H9 (cell line): Measurements from ENCODE around the gene SRGAP3. TPM values are rescaled to one million over a fixed set of nuclear protein-coding genes. Genes with fewer than 3 reads are reported as not detected.

Experiments used
- DNase-seq: peaks from one replicate; pipeline ENCODE4 v3.0.0-alpha.2; 2017
- H2AFZ ChIP-seq: one replicate; pipeline ENCODE4 v1.6.1; 2013; ENCODE audit warnings: mild to moderate bottlenecking, low read length, control low read depth, moderate library complexity
- H2AK5ac ChIP-seq: 2 replicates; pipeline ENCODE4 v1.6.1; 2013; ENCODE audit warnings: low read length, control low read depth, mixed read lengths; ENCODE audit not compliant: insufficient read length
- H2BK120ac ChIP-seq: one replicate; pipeline ENCODE4 v1.6.1; 2013; ENCODE audit warnings: low read depth, mild to moderate bottlenecking, low read length, control low read depth, inconsistent platforms; ENCODE audit not compliant: poor library complexity, severe bottlenecking
- H2BK12ac ChIP-seq: 2 replicates; pipeline ENCODE4 v1.6.1; 2013; ENCODE audit warnings: low read length, control low read depth, mixed read lengths, low read depth; ENCODE audit not compliant: insufficient read length
- H2BK15ac ChIP-seq: 2 replicates; pipeline ENCODE4 v1.6.1; 2013; ENCODE audit warnings: low read depth, low read length, control low read depth
- H2BK20ac ChIP-seq: one replicate; pipeline ENCODE4 v1.6.1; 2013; ENCODE audit warnings: low read depth, mild to moderate bottlenecking, low read length, control low read depth, inconsistent platforms; ENCODE audit not compliant: poor library complexity, severe bottlenecking
- H2BK5ac ChIP-seq: 2 replicates; pipeline ENCODE4 v1.6.1; 2013; ENCODE audit warnings: low read length, control low read depth, mixed read lengths; ENCODE audit not compliant: insufficient read length
- H3K14ac ChIP-seq: 2 replicates; pipeline ENCODE4 v1.6.1; 2013; ENCODE audit warnings: low read length, control low read depth; ENCODE audit not compliant: insufficient read depth
- H3K18ac ChIP-seq: 2 replicates; pipeline ENCODE4 v1.6.1; 2013; ENCODE audit warnings: low read depth, mild to moderate bottlenecking, mixed read lengths, low read length, control low read depth; ENCODE audit not compliant: insufficient read length
- H3K23ac ChIP-seq: 2 replicates; pipeline ENCODE4 v1.6.1; 2013; ENCODE audit warnings: low read length, control low read depth, mixed read lengths, low read depth; ENCODE audit not compliant: insufficient read length
- H3K23me2 ChIP-seq: 2 replicates; pipeline ENCODE4 v1.6.1; 2013; ENCODE audit warnings: low read depth, mild to moderate bottlenecking, mixed read lengths, low read length, control low read depth; ENCODE audit not compliant: insufficient read length, poor library complexity, severe bottlenecking
- H3K27ac ChIP-seq: 2 replicates; pipeline ENCODE4 v1.5.1; 2013; ENCODE audit warnings: low read length, control low read depth, mixed read lengths, low read depth; ENCODE audit not compliant: insufficient read length
- H3K27me3 ChIP-seq: 2 replicates; pipeline ENCODE4 v1.6.1; 2013; ENCODE audit warnings: low read length, control low read depth, inconsistent platforms; ENCODE audit not compliant: insufficient read depth
- H3K4ac ChIP-seq: 2 replicates; pipeline ENCODE4 v1.6.1; 2013; ENCODE audit warnings: low read depth, mild to moderate bottlenecking, control low read depth, inconsistent platforms, low read length, moderate library complexity
- H3K4me1 ChIP-seq: 2 replicates; pipeline ENCODE4 v1.6.1; 2013; ENCODE audit warnings: low read length, control low read depth, inconsistent platforms; ENCODE audit not compliant: insufficient read depth
- H3K4me2 ChIP-seq: 2 replicates; pipeline ENCODE4 v1.6.1; 2013; ENCODE audit warnings: low read length, control low read depth, mixed read lengths; ENCODE audit not compliant: insufficient read length, insufficient read depth
- H3K56ac ChIP-seq: 2 replicates; pipeline ENCODE4 v1.6.1; 2013; ENCODE audit warnings: low read depth, mild to moderate bottlenecking, mixed read lengths, low read length, control low read depth; ENCODE audit not compliant: insufficient read length
- H3K79me1 ChIP-seq: 2 replicates; pipeline ENCODE4 v1.6.1; 2013; ENCODE audit warnings: low read depth, mild to moderate bottlenecking, moderate library complexity, low read length, control low read depth, inconsistent platforms; ENCODE audit not compliant: insufficient read depth, poor library complexity, severe bottlenecking
- H3K79me2 ChIP-seq: 2 replicates; pipeline ENCODE4 v1.6.1; 2013; ENCODE audit warnings: low read length, control low read depth, inconsistent platforms; ENCODE audit not compliant: insufficient read depth
- H3K9ac ChIP-seq: 2 replicates; pipeline ENCODE4 v1.6.1; 2013; ENCODE audit warnings: low read length, control low read depth, mixed read lengths; ENCODE audit not compliant: insufficient read length; ENCODE audit errors: extremely low read depth
- H3K9me3 ChIP-seq: one replicate; pipeline ENCODE4 v1.6.1; 2013; ENCODE audit warnings: low read depth, low read length, inconsistent platforms; ENCODE audit not compliant: control insufficient read depth
- H3T11ph ChIP-seq: one replicate; pipeline ENCODE4 v1.6.1; 2013; ENCODE audit warnings: mild to moderate bottlenecking, low read length, control low read depth, inconsistent platforms
- H4K20me1 ChIP-seq: one replicate; pipeline ENCODE4 v1.6.1; 2013; ENCODE audit not compliant: control insufficient read depth, insufficient read length, insufficient read depth
- H4K5ac ChIP-seq: 2 replicates; pipeline ENCODE4 v1.6.1; 2013; ENCODE audit warnings: low read depth, mild to moderate bottlenecking, mixed read lengths, low read length, control low read depth; ENCODE audit not compliant: insufficient read length
- H4K8ac ChIP-seq: replicated peaks from 2 replicates; pipeline ENCODE4 v1.6.1; 2013; ENCODE audit warnings: low read length, control low read depth, mixed read lengths, low read depth; ENCODE audit not compliant: insufficient read length
- H4K91ac ChIP-seq: 2 replicates; pipeline ENCODE4 v1.6.1; 2013; ENCODE audit warnings: low read depth, mild to moderate bottlenecking, moderate library complexity, mixed read lengths, low read length, control low read depth; ENCODE audit not compliant: insufficient read length
- H3K27ac Mint-ChIP-seq, 3 experiments: 2 replicates in 2 of 3; 3 replicates in 1 of 3; pipeline ENCODE4 v1.8.0; 2020 to 2021; ENCODE audit warnings: mixed read lengths in 3 of 3, mild to moderate bottlenecking in 1 of 3, moderate library complexity in 1 of 3
- H3K27me3 Mint-ChIP-seq: 2 replicates; pipeline ENCODE4 v1.8.0; 2021; ENCODE audit warnings: low read depth, mild to moderate bottlenecking, moderate library complexity, mixed read lengths
- H3K36me3 Mint-ChIP-seq, 3 experiments: 2 replicates in 2 of 3; 3 replicates in 1 of 3; pipeline ENCODE4 v1.8.0; 2020 to 2021; ENCODE audit warnings: low read depth in 3 of 3, mixed read lengths in 3 of 3; ENCODE audit not compliant: insufficient read depth in 1 of 3
- H3K4me1 Mint-ChIP-seq, 2 experiments: 2 replicates each; pipeline ENCODE4 v1.8.0; 2020; ENCODE audit warnings: mixed read lengths in 2 of 2
- H3K4me3 Mint-ChIP-seq, 2 experiments: 2 replicates in 1 of 2; 3 replicates in 1 of 2; pipeline ENCODE4 v1.8.0; 2020 to 2021; ENCODE audit warnings: mild to moderate bottlenecking in 2 of 2, mixed read lengths in 2 of 2, moderate library complexity in 1 of 2
- H3K9me3 Mint-ChIP-seq, 2 experiments: 2 replicates in 1 of 2; 3 replicates in 1 of 2; pipeline ENCODE4 v1.8.0; 2020; ENCODE audit warnings: mild to moderate bottlenecking in 2 of 2, mixed read lengths in 2 of 2, moderate library complexity in 1 of 2
- CTCF ChIP-seq: fragments of 200-600 bp; sonication (generic); conservative IDR thresholded peaks from 3 replicates; pipeline ENCODE4 v1.8.0; 2021; ENCODE audit warnings: antibody characterized with exemption, mild to moderate bottlenecking
- WGBS: extraction: QIAGEN DNeasy Blood & Tissue Kit; methylation state at CpG from one replicate; pipeline ENCODE4 v1.1.7; 2013; ENCODE audit warnings: missing lambda C conversion rate, low lambda C conversion rate, mixed read lengths; ENCODE audit not compliant: insufficient read length; ENCODE audit errors: extremely low coverage; 5-methylcytosine and 5-hydroxymethylcytosine counted together
- total RNA-seq: library from RNA; stranded (reverse); gene quantifications from 2 replicates; pipeline ENCODE4 v1.2.1, GENCODE V29; 2021

SRGAP3 gene
- total RNA-seq, 1 experiment from 2014 or later, result 3.4 TPM

DNA sequence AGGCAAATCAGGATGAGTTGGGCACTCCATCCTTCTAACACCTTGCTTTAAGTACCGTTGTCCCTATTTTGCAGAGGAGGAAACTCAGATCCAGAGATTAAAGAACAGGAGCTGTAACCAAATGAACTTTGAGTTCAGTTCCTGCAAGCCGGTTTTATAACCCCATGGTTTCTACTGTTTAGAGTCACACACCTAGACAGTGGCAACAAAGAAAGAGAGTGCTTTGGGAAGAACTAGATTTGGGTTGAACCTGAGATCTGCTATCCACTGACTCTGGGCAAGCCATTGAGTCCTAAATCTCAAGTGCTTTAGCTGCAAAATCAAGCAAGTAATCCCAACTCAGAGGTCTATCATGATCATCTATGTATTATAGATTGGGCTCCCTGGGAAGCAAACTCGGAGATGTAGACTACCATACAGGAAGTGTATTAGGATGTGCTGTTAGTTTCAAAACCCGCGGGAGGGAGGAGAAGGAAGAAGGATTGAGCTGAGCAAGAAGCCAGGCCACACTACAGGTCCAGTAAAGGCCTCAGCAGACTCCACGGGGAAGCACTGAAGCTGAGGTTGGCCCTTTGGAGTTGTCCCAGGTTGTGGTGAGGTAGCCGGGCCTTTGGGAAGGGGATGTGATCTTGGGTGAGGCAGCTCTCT is 42.2 kb downstream of the SRGAP3 start:
- no peak for TF ChIP-seq CTCF
- no peaks in the 10 kb centered on the region for H3K23me2 ChIP-seq
- H4K20me1 ChIP-seq, result no peaks in the 10 kb centered on the region
- H3K4me2 ChIP-seq, result no peak overlapping the region
- no peak overlapping the region for H3K14ac ChIP-seq
- no peak overlapping the region for H3K4ac ChIP-seq
- H3K4me1 ChIP-seq, result no peaks in the 10 kb centered on the region
- no peak overlapping the region for H2BK15ac ChIP-seq
- H3K9me3 Mint-ChIP-seq, result no peaks in the 10 kb centered on the region
- H3K27ac ChIP-seq, result no peak overlapping the region
- H2BK5ac ChIP-seq, result no peak overlapping the region
- DNase-seq, result no peak
- H3K27ac Mint-ChIP-seq, result no peak overlapping the region; a peak in 1 of 7 replicates
- H3K36me3 Mint-ChIP-seq, result no peaks in the 10 kb centered on the region
- no peak overlapping the region for H3T11ph ChIP-seq
- H2AFZ ChIP-seq, result no peak overlapping the region
- H4K91ac ChIP-seq, result no peak overlapping the region
- no peaks in the 10 kb centered on the region for H3K27me3 Mint-ChIP-seq
- no CpG with 5 or more reads among the region's 7 CpGs for WGBS
- H4K5ac ChIP-seq, result no peak overlapping the region
- no peak overlapping the region for H3K56ac ChIP-seq
- H4K8ac ChIP-seq, result no peak overlapping the region
- no peak overlapping the region for H2BK12ac ChIP-seq
- no peak overlapping the region for H2BK20ac ChIP-seq
- H3K27me3 ChIP-seq, result no peaks in the 10 kb centered on the region
- no peak overlapping the region for H3K9ac ChIP-seq
- H3K9me3 ChIP-seq, result no peaks in the 10 kb centered on the region
- H2BK120ac ChIP-seq, result no peak overlapping the region
- H3K4me3 Mint-ChIP-seq, result no peak overlapping the region
- H3K18ac ChIP-seq, result no peak overlapping the region
- H2AK5ac ChIP-seq, result no peak overlapping the region
- H3K79me2 ChIP-seq, result no peaks in the 10 kb centered on the region
- H3K23ac ChIP-seq, result no peak overlapping the region
- H3K4me1 Mint-ChIP-seq, result peaks cover 17 to 32% of the 10 kb centered on the region in 2 experiments
- no peaks in the 10 kb centered on the region for H3K79me1 ChIP-seq
